CD4-positive, alpha-beta T cell treated with Interleukin-4 for 4 hours (primary cell): ENCODE results near the gene TANGO2.

ENCODE experiments used
- DNase-seq: peaks from one replicate; pipeline ENCODE4 v3.0.0-alpha.2; 2020

Gene TANGO2

DNA sequence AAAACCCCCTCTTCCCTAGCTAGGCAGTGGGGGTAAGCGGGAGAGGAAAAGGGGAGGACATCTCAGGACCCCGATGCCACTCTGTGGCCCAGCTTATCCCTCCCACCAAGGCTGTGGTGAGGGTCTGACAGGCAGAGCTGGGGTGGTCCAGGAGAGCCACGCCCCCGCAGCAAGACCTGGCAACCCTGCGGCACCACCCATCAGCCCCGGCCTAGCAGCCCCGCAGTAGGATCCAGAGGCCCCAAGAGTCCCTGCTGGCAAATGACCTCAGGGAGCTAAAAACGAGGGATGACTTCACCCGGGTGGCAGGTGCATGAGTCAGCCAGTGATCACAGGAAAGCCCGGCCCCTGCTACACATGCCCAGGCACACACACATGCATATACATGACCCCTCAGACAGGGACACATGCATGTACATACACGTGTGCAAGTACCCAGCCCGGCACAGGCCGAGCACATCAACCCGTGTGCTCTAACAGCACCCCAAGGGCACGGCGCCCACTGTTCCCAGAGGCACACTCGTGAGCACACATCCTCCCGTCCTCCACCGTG, 36.6 kb upstream of the TANGO2 start:
- no peak for DNase-seq

- DNase-seq, result no peak
Observed at GRCh38 chr22:19984851-19985811, 35.8 kb upstream of the TANGO2 start.

- DNase-seq, result no peak
Observed at GRCh38 chr22:19986011-19986409, 34.9 kb upstream of the TANGO2 start.

DNA sequence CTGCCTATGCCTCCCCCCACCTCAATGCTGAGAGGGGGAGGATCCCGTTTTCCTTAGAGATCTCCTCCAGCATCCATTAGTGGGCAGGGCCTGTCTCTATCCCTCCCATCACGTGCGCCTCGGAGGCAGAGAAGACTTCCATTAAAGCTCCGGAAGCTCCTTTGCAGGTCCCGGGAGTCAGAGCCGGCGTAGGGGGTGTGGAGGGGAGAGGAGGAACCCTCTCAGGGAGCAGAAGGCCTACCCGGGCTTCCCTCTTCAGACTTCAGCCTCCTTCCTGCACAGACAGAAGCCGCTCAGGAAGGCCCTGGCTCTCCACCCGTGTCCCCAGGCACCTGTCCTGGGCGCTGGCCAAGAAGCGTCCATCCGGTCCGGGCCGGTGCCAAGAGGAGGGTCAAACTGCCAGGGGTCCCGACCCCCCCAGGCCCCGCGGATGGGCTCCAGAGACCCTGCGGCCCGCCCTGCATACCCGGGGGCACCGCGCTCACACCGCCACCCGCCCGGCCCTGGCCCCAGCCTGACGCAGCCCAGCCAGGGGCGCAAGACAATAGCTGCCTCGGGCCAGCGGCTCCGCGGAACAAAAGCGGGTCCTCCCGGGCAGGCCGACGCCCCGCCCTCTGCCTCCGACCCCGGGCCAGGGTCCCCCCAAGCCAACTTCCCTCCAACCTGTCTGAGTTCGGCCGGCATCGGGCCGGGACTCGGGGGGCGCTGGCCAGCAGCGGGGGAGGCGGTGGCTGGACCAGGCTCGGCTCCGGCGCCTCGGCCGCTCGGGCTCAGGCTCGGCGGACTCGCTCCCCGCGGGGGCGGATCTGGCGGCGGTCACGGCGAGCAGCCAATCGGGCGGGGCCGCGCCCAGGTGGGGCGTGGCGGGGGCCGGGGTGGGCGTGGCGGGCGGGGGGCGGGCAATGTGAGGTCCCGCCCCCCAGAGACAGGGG, 34.2 kb upstream of the TANGO2 start:
- peak; percentile 19 for DNase-seq

GRCh38 chr22:19987394-19988306, 33.3 kb upstream of the TANGO2 start:
- DNase-seq, result no peak

DNA sequence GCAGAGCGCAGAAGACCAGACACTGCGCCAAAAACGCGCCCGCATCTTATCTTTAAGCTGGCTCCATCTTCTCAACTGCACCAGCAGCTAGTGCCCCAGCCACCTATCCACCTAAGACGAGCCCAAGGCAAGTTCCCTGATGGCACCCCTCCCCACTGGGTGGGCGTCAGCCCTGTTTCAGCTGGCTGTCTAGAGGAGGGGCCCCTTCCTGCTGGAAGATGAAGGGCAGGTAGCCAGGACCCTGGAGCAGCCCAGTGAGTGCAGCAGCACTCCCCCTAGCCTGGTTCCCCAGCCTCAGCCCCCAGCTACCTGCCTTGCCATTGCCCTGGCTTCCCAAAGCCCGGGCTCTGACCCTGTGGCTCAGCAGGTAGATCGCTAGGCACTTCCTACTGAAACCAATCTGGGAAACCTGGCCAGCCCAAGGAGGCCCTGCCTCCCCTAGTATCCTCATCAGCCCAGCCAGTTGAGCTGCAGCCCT, 32.5 kb upstream of the TANGO2 start:
- DNase-seq, result no peak

DNA sequence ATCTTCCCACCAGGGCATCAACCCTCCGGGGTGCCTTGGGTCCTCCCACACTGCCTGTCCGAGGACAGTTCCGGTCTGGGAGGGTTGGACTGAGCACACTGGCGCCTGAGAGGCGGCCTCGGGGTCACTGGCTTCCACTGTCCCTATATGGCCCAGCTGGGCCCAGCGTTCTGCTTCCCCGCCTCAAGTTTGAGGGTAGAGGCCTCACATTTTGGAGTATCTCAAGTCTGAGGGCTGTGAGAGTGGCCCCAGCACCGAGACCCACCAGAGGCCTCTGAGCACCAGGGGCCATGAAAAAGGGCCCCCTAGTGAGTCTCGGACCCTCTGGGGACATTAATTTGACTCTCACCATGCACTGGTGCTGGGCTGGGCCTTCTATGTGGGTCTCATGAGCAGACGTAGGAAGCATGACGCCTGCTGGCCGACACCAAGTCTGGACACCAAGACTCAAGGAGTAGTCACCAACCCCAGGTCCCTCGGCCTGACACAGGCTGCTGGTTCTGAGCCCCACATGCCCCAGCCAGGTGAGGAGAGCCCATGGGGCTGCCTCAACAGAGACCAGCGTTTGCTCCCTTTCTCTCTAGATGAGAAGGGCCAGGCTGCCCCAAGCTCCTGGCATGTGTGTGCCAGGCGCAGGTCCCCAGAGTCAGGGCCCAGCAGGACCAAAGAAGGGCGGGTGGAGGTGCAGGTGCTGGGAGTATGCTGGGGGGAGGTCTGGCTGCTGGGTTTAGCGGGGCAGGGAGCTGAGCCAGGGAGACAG, 31.8 kb upstream of the TANGO2 start:
- no peak for DNase-seq

DNA sequence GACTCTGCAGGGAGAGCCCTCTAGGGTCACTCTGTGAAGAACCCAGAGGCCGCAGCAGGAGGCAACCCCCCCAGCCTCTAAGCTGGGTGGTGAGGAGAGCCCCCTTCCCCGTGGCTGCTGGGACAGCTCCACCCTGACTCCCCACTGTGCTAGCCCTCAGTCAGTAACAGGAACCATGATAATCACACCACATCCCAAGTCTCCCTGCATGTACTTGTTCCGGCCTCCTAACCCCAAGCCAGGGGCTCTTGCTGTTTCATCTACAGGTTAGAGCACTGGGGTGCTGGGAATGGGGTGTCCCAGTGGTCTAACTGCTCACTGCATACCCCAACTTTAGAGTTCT, 31.2 kb upstream of the TANGO2 start:
- DNase-seq, result no peak

DNA sequence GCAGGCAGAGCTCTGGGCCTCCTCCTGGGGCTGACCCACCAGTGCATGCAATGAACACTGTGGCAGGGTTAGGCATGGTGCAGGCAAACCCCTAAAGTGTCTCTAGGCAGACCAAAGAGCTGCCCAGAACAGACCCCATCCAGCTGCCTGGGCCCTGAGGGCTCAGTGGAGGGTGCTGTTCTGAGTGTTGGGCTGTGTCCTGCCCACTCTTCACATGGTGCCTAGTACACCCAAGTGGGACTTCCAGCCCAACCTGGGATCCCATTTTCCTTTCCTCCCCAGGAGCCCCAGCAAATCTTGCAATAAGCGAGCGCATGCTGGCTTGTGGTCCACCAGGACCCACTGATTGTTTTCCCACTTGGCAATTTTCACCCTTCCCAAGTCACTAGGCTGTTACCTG, 30.7 kb upstream of the TANGO2 start:
- no peak for DNase-seq

DNA sequence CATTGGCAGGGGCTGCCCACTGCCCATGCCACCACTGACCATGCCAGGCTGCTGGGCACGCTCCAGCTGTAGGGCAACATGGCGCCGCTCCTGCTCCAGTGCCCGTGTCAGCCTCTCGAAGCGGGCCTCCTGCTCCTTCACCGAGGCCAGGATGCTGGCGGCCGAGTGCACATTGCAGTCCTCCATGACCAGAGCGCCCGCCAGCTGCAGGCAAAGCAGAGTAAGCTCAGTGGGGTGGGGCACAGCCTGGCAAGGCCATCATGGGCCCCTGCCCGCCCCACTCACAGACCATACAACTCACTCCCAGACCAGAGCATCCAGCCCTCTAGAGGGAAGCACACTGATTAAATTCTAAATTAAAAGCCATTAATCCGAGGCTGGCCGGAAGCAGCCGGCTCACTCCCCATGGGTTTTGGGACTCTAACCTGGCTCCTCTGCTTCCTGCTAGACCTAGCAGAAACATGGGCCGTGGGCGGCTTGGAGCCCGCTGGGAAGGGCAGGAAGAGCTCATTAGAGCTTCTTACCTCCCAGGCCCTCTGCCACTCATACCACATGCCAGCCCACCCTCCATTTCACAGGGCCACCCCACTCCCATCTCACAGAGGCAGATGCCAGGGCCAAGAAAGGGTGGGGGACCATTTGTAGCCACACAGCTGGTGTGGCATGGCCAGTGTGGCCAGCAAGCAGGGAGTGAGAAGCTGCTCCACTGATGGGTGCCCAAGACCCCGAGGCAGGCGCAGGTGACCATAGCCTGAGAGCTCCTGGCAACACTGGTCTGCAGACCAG, 30.1 kb upstream of the TANGO2 start:
- no peak for DNase-seq

GRCh38 chr22:19991395-19991644, 29.6 kb upstream of the TANGO2 start:
- no peak for DNase-seq

DNA sequence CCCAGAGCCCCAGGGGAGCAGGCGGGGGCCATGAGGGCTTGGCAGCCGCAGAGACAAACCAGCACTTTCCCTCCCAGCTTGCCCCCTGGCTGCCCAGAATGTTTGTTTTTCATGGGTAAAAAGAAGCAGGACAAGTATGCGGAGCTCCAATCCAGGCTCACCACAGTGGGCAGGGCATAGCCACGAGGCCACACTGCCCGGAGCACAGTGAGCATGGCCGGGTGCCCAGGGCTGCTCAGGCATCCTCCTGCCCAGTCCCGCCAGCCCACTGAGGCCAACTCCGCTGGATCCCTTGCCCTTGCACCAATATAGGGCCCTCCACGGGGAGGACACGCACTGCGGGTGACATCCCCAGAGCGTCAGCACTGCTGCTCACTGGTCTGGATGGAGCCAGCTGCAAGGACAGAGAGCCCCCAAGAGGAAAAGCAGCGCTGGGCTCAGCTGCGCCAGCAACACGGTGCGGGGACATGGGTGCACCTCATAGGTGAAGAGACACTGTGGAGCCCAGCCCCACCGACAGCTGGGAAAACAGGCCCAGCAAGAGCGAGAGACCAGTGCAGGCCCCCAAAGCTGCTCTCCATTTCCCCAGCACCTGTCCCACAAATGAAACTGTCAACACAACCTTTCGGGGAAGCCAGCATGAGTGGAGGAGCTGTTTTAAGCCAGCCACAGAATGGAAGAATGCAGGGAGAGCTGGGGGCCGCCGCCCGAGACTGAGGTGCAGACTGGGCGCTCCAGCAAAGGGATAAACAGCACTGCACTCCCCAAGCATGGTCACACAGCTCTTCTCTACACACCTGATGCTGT, 29.1 kb upstream of the TANGO2 start:
- no peak for DNase-seq

DNA sequence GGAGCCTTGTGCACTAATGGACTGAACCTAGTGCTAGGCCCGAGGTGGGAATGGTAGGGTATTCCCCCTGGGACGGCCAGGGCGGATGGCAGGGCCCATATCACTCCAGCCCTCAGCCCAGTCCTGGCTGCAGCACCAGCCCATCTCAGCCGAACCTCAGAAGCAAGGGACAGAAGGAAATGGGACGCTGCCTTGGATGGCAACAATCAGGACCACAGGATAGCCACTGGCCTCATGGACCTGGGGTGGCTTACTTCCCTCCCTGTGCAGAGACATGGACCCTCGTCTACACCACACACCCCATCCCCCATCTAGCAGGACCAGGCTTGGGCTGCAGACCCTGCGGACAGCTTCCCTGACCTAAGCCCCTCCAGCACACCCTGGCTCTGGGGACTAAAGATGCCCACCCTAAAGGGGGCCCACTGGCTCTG, 28.4 kb upstream of the TANGO2 start:
- no peak for DNase-seq

DNA sequence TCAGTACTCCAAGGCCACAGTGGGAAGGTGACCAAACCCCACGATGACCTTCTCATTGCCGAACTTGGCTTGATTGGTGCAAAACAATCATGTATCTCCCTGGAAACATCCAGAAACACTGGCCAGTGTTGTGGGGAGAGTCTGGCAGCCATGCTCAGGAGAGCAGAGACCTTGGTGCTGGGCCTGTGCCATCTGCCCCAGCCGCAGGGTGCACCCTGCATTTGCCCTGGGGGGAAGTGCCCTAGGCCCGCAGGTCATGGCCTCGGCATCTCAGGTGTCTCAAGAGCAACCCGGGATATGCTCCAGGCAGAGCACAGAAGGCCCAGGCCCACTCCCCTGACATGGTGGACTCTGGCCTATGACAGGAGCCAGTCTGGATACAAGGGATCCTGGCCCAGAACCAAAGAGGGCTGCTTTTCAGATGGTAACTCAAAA, 28.0 kb upstream of the TANGO2 start:
- DNase-seq, result no peak

DNA sequence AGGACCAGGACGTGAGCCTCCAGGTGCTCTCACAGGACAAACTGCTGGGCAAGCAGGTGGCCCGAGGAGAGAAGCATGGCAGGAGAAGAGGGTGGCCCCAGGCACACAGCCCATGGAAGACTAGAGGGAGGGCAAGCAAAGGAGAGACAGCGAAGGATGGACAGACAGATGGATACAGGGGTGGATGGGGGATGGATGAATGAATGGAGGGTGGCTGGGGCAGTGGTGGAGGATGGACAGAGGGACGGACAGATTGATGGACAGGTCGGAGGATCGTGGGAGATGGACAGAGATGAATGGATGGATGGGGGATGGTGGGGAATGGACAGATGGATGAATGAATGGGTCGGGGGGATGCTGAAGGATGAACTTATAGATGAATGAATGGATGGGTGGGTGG, 27.0 kb upstream of the TANGO2 start:
- no peak for DNase-seq

DNA sequence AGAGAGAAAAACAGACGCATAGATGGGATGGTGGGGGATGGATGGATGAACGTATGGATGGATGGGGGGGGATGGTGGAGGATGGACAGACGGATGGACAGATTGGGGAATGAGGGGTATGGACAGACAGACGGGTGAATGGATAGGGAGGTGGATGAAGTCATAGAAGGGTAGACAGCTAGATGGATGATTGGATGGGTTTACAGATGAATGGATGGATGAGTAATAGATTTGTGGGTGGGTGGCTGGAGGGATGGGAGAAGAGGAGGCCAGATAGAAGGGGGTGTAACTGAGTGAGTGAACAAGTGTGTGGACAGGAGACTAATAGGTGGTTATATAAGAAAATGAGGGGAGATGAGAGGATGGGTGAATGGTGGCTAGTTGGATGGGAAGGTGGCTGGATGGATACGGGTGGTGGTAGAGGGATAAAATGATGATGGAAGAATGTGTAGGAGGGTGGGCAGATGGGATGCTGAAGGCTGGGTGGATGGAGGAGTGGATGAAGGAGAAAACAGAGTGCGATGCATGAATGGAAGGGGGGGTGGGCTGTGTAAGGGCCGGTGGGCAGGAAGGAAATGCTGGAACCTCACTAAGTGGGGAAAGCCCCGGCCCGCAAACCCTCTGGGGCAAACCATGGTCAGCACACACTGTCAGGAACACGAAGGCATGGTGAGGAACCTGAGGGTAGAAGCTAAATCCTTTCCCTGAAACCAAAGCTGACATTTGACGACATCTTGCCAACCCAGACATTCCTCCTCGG, 25.9 kb upstream of the TANGO2 start:
- DNase-seq, result no peak

DNA sequence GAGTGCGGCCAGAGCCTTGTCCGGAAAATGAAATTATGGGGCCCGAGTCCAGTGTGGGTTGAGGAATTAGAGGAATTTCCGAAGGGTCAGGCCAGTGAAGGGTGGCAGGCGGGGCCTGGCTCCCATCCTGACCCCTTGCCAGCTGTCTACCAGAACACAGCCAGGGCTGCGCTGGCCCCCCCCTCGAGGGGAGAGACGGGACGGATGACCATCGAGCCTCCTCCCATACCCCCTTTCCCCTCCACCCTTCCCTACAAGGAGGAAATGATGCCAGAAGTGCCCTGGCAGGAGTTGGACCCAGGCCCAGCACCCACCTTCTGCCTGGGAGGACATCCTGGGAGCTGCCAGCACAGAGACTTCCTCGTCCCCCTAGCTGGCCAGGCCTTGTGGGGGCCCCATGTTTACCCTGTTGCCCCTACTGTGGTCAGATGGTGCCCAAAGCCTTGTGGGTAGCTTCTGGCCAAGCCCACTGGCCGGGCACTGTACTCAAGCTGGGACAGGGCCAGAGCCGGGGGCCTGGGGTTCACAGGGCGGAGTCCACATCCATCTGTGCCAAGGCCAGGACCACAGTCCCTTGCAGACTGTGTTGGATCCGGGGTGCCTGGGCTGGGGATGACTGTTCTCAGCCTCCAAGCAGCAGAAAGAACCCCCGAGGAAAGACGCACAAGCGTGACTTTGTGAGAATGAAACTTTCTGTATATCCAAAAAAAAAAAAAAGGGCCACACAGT, 25.1 kb upstream of the TANGO2 start:
- no peak for DNase-seq

DNA sequence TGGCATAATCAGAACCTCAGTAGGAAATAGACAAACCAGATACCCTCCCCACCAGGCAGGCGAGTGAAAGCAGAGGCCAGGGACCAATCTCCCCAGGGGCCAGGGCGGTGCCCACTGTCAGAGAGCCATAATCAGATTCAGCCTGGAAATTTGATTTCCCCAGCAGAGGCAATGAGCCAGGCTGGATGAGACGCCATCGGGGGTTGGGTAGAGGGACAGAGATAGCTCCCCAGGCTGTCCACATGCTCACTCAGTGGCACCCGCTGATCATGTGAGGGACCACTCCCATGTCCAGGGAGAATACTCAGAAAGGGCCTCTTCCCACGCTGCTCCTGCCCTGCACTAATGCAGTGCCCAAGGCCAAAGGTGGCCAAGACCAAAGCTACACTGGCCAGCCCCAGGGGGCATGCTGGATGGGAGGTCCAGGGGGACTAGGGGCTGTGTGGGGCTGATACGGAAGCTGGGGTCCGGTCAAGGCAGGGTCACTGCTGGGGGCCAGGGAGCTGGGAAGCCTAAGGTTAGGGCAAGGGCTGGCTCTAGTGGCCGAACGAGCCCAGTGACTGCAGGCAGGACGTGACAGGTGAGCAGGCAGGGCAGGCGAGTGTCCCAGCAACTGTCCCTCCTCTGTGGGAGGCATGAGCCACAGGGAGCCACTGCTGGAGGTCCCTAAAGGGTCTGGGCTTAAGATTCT, 24.1 kb upstream of the TANGO2 start:
- DNase-seq, result no peak
